ENCODE data around the gene C19orf12.
A peak's percentile ranks its signal among the peaks of the same experiment; 100 is the strongest.

C19orf12 gene

DNA sequence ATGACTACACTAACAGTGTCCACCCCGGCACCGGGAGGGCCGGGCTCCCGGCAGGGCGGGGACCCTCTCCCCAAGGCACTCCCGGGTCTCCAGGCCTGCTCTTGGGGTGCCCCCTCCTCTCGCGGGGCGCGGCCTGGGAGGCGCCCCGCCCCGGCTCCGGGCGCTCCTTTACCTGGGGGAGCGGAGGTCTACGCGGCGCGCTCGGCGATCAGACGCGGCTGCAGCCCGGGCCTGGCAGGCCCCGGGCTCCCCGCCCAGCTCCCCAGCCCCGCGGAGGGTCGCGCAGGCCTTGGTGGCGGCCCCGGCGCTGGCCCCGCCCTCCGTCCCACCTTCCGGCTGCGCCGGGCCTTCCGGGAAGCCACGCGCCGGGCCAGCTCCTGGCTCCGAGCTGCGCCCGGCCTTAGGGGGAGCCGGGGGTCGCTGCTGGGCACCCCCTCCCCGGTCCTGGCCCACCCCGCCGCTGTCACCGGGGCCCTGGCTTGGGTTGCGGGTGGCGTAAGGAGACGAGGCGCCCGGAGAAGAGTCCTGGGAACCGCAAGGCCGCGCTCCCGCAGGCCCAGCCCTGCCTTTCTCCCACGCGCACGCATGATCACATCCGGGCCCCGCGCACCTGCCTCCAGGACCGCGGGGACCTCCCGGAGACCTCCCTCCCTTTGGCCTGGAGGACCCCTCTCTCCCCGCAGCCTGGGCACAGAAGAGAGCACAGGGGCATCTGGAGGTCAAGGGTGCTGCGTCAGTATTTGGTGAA, at the start of gene C19orf12:
Gene C19orf12, minus strand, starts transcription at position 309 of the 748 bp plus-strand sequence. CDS start 6,848 bp downstream, outside the sequence.
- no peak for TF ChIP-seq CTCF (IDR thresholded peaks at IDR 0.05)
- Histone ChIP-seq H3K9me3 (no peaks in the 10 kb centered on the region), H3K4me3 (ENCODE audit: low read depth in 1 of 2, low read length in 1 of 2) (peak within 1 kb of the TSS; percentile 76 to 83), H3K4me1 (ENCODE audit: control insufficient read depth in 1 of 2, insufficient read depth in 1 of 2, low read depth in 1 of 2, low read length in 1 of 2) (peaks cover 20 to 23% of the 10 kb centered on the region in 2 experiments), H3K27me3 (peaks cover under 1% of the 10 kb centered on the region), H3K36me3 (no peaks in the 10 kb centered on the region), H3K27ac (peak within 1 kb of the TSS; percentile 75)

DNA sequence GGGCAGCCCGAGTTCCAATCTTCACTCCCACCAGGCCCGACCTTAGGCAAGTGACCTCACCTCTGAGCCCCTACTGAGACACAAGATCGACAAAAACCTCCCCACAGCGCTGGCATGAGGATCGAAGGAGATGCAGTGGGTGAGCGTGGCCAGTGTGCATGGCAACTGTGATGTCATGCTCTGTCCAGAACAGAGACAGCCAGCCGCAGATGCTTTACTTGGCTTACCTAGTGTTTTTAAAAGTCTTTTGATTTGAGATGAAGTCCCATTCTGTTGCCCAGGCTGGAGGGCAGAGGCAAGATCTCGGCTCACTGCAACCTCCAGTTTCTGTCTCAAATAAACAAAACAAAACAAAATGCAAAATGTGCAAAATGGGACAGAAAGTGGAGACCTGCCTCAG, 49.3 kb upstream of the C19orf12 start:
- H3K27me3 ChIP-seq: peaks cover 6% of the 10 kb centered on the region
- no peak overlapping the region for H3K4me3 ChIP-seq (ENCODE audit: low read depth in 1 of 2, low read length in 1 of 2)
- H3K9me3 ChIP-seq: no peaks in the 10 kb centered on the region
- H3K27ac ChIP-seq: no peak overlapping the region
- no peak for TF ChIP-seq CTCF (IDR thresholded peaks at IDR 0.05)
- no peaks in the 10 kb centered on the region for H3K36me3 ChIP-seq
- peaks cover 4% of the 10 kb centered on the region in 2 experiments for H3K4me1 ChIP-seq (ENCODE audit: control insufficient read depth in 1 of 2, insufficient read depth in 1 of 2, low read depth in 1 of 2, low read length in 1 of 2)

DNA sequence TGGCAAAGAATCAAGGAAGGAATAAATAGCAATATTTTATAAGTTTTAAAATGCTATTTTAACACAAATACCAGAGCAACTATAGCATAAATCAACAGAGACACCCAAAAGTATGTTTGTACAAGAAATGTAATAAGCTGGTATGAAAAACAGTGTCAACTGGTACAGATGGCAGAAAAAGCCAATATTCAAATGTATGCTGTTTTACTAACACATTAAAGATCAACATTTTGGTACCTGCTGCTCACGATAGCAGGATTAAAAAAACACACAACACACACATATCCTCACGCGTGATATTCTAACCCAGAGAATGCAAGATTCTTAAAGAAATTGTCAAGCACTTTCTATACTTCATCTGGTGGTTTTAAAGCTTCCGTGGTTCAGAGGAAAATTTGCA, 48.1 kb upstream of the C19orf12 start:
- H3K9me3 ChIP-seq: no peaks in the 10 kb centered on the region
- peaks cover 4% of the 10 kb centered on the region in 2 experiments for H3K4me1 ChIP-seq (ENCODE audit: control insufficient read depth in 1 of 2, insufficient read depth in 1 of 2, low read depth in 1 of 2, low read length in 1 of 2)
- no peak overlapping the region for H3K4me3 ChIP-seq (ENCODE audit: low read depth in 1 of 2, low read length in 1 of 2)
- H3K27me3 ChIP-seq: peaks cover 6% of the 10 kb centered on the region
- no peak for TF ChIP-seq CTCF (IDR thresholded peaks at IDR 0.05)
- H3K27ac ChIP-seq: no peak overlapping the region
- H3K36me3 ChIP-seq: no peaks in the 10 kb centered on the region

- Histone ChIP-seq H3K9me3 (no peaks in the 10 kb centered on the region), H3K36me3 (no peaks in the 10 kb centered on the region), H3K4me1 (ENCODE audit: control insufficient read depth in 1 of 2, insufficient read depth in 1 of 2, low read depth in 1 of 2, low read length in 1 of 2) (peaks cover 4% of the 10 kb centered on the region in 2 experiments), H3K4me3 (ENCODE audit: low read depth in 1 of 2, low read length in 1 of 2) (no peak overlapping the region), H3K27ac (no peak overlapping the region), H3K27me3 (peaks cover 6% of the 10 kb centered on the region)
- TF ChIP-seq CTCF (IDR thresholded peaks at IDR 0.05): no peak
Measured at GRCh38 chr19:29761575-29762232, 46.6 kb upstream of the C19orf12 start.

- no peaks in the 10 kb centered on the region for H3K36me3 ChIP-seq
- no peak for TF ChIP-seq CTCF (IDR thresholded peaks at IDR 0.05)
- H3K9me3 ChIP-seq: no peaks in the 10 kb centered on the region
- H3K4me3 ChIP-seq (ENCODE audit: low read depth in 1 of 2, low read length in 1 of 2): no peak overlapping the region
- H3K27ac ChIP-seq: no peak overlapping the region
- H3K4me1 ChIP-seq (ENCODE audit: control insufficient read depth in 1 of 2, insufficient read depth in 1 of 2, low read depth in 1 of 2, low read length in 1 of 2): peaks cover 4% of the 10 kb centered on the region in 2 experiments
- peaks cover 6% of the 10 kb centered on the region for H3K27me3 ChIP-seq
Measured at GRCh38 chr19:29760752-29761502, 45.9 kb upstream of the C19orf12 start.
